GM12878 (cell line): ENCODE measurements around the gene WWOX. TPM values are rescaled to one million over a fixed set of nuclear protein-coding genes. Genes with fewer than 3 reads are reported as not detected.

ENCODE experiments used
- ATAC-seq: fragments of 200-7000 bp; cut with Tn5 transposase; 3 replicates; pipeline ENCODE4 v1.9.1; 2020; ENCODE audit warnings: mild to moderate bottlenecking, moderate library complexity
- BruUV-seq: library from RNA; stranded (reverse); fragments of 400-500 nt; replicated peaks from 2 replicates; lab custom pipeline; 2021; lab: Mats Ljungman, UMichigan
- CTCF ChIA-PET: fragments of 300-600 bp; sonication (Branson Sonifier 250); formaldehyde crosslinking; extraction: SDS; loops from one replicate; lab custom pipeline; 2021; ENCODE audit warnings: inconsistent platforms; lab: Yijun Ruan, JAX
- POLR2A ChIA-PET: fragments of 350-600 bp; formaldehyde crosslinking; extraction: SDS; loops from one replicate; lab custom pipeline; 2021; ENCODE audit warnings: inconsistent platforms; lab: Charles Lee
- RAD21 ChIA-PET: fragments of 300-600 bp; sonication (Branson Sonifier 250); formaldehyde crosslinking; loops from one replicate; lab custom pipeline; 2023; ENCODE audit warnings: antibody characterized with exemption; ENCODE audit not compliant: unreplicated experiment; lab: Charles Lee
- SMC1A ChIA-PET: fragments of 300-600 bp; sonication (Branson Sonifier 250); formaldehyde crosslinking; loops from one replicate; lab custom pipeline; 2023; ENCODE audit not compliant: unreplicated experiment, uncharacterized antibody; lab: Charles Lee
- DNase-seq: peaks from one replicate; pipeline ENCODE4 v3.0.0-alpha.2; 2011; ENCODE audit warnings: low read depth, low spot score
- FAIRE-seq: peaks from 3 replicates; lab custom pipeline; 2011; peaks lifted over from hg19 to GRCh38; lab: Jason Lieb, UNC
- H2AFZ ChIP-seq: 2 replicates; pipeline ENCODE4 v1.6.0; 2011; ENCODE audit warnings: low read depth, low read length, control low read depth; ENCODE audit not compliant: control insufficient read depth
- H3K27ac ChIP-seq: 2 replicates; pipeline ENCODE4 v1.5.1; 2011; ENCODE audit warnings: control low read depth; ENCODE audit not compliant: control insufficient read depth, insufficient read depth
- H3K27me3 ChIP-seq, 2 experiments: replicated peaks in 1 of 2; 2 replicates each; pipeline versions ENCODE4 v1.6.0 to v1.6.1; 2011; ENCODE audit warnings: low read length in 1 of 2; ENCODE audit not compliant: control insufficient read depth in 2 of 2, insufficient read depth in 2 of 2
- H3K36me3 ChIP-seq, 2 experiments: 2 replicates each; pipeline ENCODE4 v1.5.1; 2011; ENCODE audit warnings: low read length in 1 of 2; ENCODE audit not compliant: control insufficient read depth in 2 of 2, insufficient read depth in 2 of 2
- H3K4me1 ChIP-seq: 2 replicates; pipeline ENCODE4 v1.6.1; 2011; ENCODE audit warnings: mild to moderate bottlenecking, low read length, moderate library complexity, mixed read lengths; ENCODE audit not compliant: control insufficient read depth, insufficient read depth
- H3K4me2 ChIP-seq: 2 replicates; pipeline ENCODE4 v1.6.0; 2011; ENCODE audit warnings: control low read depth; ENCODE audit not compliant: control insufficient read depth, insufficient read depth
- H3K4me3 ChIP-seq: fragments of 200-600 bp; sonication (generic); 2 replicates; pipeline ENCODE4 v1.5.1; 2016
- H3K79me2 ChIP-seq: 2 replicates; pipeline ENCODE4 v1.6.0; 2011; ENCODE audit warnings: low read length; ENCODE audit not compliant: control insufficient read depth, insufficient read depth
- H3K9ac ChIP-seq: 2 replicates; pipeline ENCODE4 v1.8.0; 2011; ENCODE audit warnings: low read length, control low read depth, mixed read lengths; ENCODE audit not compliant: control insufficient read depth, insufficient read depth
- H3K9me3 ChIP-seq: replicated peaks from 3 replicates; pipeline ENCODE4 v1.5.1; 2011; ENCODE audit warnings: mild to moderate bottlenecking, low read length; ENCODE audit not compliant: control insufficient read depth, insufficient read depth
- H4K20me1 ChIP-seq: 2 replicates; pipeline ENCODE4 v1.6.0; 2011; ENCODE audit not compliant: control insufficient read depth, insufficient read depth
- NBN ChIP-seq: fragments of 450-650 bp; IDR thresholded peaks from 2 replicates; pipeline ENCODE4 v1.6.1; 2016
- SRF ChIP-seq, 2 experiments: IDR thresholded peaks; 2 replicates each; pipeline ENCODE4 v1.6.1; 2011; ENCODE audit warnings: low read depth in 2 of 2, low read length in 2 of 2, mild to moderate bottlenecking in 1 of 2, moderate library complexity in 1 of 2
- STAT1 ChIP-seq: fragments of 450-650 bp; conservative IDR thresholded peaks from 2 replicates; pipeline ENCODE4 v1.6.1; 2014; ENCODE audit warnings: antibody characterized with exemption, mild to moderate bottlenecking
- TAF1 ChIP-seq: IDR thresholded peaks from 2 replicates; pipeline ENCODE4 v1.6.1; 2011; ENCODE audit warnings: mild to moderate bottlenecking, low read depth, low read length, borderline replicate concordance
- ZNF207 ChIP-seq: fragments of 450-650 bp; IDR thresholded peaks from 2 replicates; pipeline ENCODE4 v1.6.1; 2014; ENCODE audit warnings: antibody characterized with exemption, mild to moderate bottlenecking, borderline replicate concordance
- ZNF274 ChIP-seq: IDR thresholded peaks from one replicate; pipeline ENCODE4 v1.8.0; 2011; ENCODE audit not compliant: insufficient read length, insufficient read depth
- ZSCAN29 ChIP-seq: fragments of 450-650 bp; IDR thresholded peaks from 2 replicates; pipeline ENCODE4 v1.6.1; 2017; ENCODE audit warnings: mild to moderate bottlenecking, moderate library complexity
- in situ Hi-C: fragments of 300-500 bp; cut with MboI; formaldehyde crosslinking; loops from 9 replicates; pipeline ENCODE4 v1.14.3; 2018; ENCODE audit warnings: mixed read lengths
- intact Hi-C: fragments of 100-400 bp; cut with micrococcal nuclease; formaldehyde crosslinking; loops from one replicate; pipeline ENCODE4 v1.14.2; 2022; ENCODE audit not compliant: unreplicated experiment
- polyA plus RNA-seq, 11 experiments: library from polyadenylated mRNA; depleted of rRNA in 4 of 11; unstranded in 6 of 11; stranded (reverse) in 5 of 11; fragments of >200 nt; fragmentation: Nextera tagmentation in 4 of 11; fragmentation: Illumina TruSeq in 1 of 11; extraction: Ambion mirVana in 4 of 11; extraction: Trizol in 1 of 11; gene quantifications; 1 replicate in 1 of 11; 2 replicates in 10 of 11; pipeline versions ENCODE4 v1.2.1 to v1.2.3, GENCODE V29; 2011 to 2016; ENCODE audit warnings: inconsistent platforms in 2 of 11, missing spikeins in 2 of 11, low read depth in 1 of 11
- total RNA-seq, 4 experiments: library from RNA; depleted of rRNA in 3 of 4; stranded (reverse); fragments of >200 nt in 3 of 4; fragmentation: Illumina TruSeq in 1 of 4; extraction: Trizol in 1 of 4; gene quantifications; 2 replicates each; pipeline versions ENCODE4 v1.2.1 to v1.2.3, GENCODE V29; 2013 to 2021
- TF ChIP-seq, protein P1 (sequence below): fragments of 450-650 bp; IDR thresholded peaks from 2 replicates; pipeline ENCODE4 v1.6.1; 2014; ENCODE audit warnings: mild to moderate bottlenecking
- TF ChIP-seq, protein P2 (sequence below): fragments of 450-650 bp; IDR thresholded peaks from 2 replicates; pipeline ENCODE4 v1.6.1; 2016; ENCODE audit warnings: mild to moderate bottlenecking
- TF ChIP-seq, protein P3 (sequence below): fragments of 450-650 bp; IDR thresholded peaks from 2 replicates; pipeline ENCODE4 v1.6.1; 2017; ENCODE audit warnings: mild to moderate bottlenecking, moderate library complexity
- TF ChIP-seq, protein P4 (sequence below), 3 experiments: IDR thresholded peaks in 2 of 3; conservative IDR thresholded peaks in 1 of 3; 2 replicates each; pipeline ENCODE4 v1.5.1; 2011; ENCODE audit warnings: low read depth in 3 of 3, low read length in 3 of 3, mild to moderate bottlenecking in 3 of 3, control low read depth in 2 of 3, moderate library complexity in 2 of 3, inconsistent platforms in 1 of 3, mixed read lengths in 1 of 3; ENCODE audit not compliant: control insufficient read depth in 2 of 3, insufficient read depth in 1 of 3; ENCODE audit errors: extremely low read depth in 1 of 3
- TF ChIP-seq, protein P5 (sequence below): fragments of 450-650 bp; IDR thresholded peaks from 2 replicates; pipeline ENCODE4 v1.6.1; 2016; ENCODE audit warnings: mild to moderate bottlenecking, moderate library complexity, borderline replicate concordance

Gene WWOX
- total and polyA plus RNA-seq, 10 of the 15 experiments (the other 5 are each of a cell fraction or from before 2014, with no cell fraction given) = 2.8 to 24.4 (median 17.8) TPM

DNA sequence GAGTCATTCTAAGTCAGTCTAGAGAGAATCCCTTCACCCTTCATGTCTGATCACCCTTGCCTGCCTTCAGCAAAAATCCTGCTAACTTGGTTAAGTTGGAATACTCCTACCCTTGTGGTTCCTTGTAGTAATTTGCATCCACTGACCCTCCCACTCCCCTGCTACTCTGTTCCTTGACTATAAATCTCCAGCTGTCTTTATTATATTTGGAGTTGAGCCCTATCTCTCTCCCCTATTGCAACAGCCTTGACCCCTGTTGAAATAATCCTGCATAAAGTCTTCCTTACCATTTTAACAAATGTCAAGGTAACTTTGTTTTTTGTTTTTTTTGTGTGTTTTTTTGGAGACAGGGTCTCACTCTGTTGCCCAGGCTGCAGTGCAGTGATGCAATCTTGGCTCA, 590.1 kb downstream of the WWOX start:
- SMC1A ChIA-PET = no interaction called here
- Histone ChIP-seq H3K27ac (no peak overlapping the region), H3K4me1 (no peaks in the 10 kb centered on the region), H2AFZ (no peak overlapping the region), H3K4me2 (no peak overlapping the region), H3K79me2 (no peaks in the 10 kb centered on the region), H3K4me3 (no peak overlapping the region), H3K9ac (no peak overlapping the region), H4K20me1 (no peaks in the 10 kb centered on the region), H3K9me3 (no peaks in the 10 kb centered on the region), H3K36me3 (no peaks in the 10 kb centered on the region), H3K27me3 (no peaks in the 10 kb centered on the region)
- no peak for TF ChIP-seq ZSCAN29
- TF ChIP-seq, protein P1, sequence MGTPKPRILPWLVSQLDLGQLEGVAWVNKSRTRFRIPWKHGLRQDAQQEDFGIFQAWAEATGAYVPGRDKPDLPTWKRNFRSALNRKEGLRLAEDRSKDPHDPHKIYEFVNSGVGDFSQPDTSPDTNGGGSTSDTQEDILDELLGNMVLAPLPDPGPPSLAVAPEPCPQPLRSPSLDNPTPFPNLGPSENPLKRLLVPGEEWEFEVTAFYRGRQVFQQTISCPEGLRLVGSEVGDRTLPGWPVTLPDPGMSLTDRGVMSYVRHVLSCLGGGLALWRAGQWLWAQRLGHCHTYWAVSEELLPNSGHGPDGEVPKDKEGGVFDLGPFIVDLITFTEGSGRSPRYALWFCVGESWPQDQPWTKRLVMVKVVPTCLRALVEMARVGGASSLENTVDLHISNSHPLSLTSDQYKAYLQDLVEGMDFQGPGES = no peak
- TF ChIP-seq, protein P2, sequence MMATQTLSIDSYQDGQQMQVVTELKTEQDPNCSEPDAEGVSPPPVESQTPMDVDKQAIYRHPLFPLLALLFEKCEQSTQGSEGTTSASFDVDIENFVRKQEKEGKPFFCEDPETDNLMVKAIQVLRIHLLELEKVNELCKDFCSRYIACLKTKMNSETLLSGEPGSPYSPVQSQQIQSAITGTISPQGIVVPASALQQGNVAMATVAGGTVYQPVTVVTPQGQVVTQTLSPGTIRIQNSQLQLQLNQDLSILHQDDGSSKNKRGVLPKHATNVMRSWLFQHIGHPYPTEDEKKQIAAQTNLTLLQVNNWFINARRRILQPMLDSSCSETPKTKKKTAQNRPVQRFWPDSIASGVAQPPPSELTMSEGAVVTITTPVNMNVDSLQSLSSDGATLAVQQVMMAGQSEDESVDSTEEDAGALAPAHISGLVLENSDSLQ = no peak
- TF ChIP-seq, protein P3, sequence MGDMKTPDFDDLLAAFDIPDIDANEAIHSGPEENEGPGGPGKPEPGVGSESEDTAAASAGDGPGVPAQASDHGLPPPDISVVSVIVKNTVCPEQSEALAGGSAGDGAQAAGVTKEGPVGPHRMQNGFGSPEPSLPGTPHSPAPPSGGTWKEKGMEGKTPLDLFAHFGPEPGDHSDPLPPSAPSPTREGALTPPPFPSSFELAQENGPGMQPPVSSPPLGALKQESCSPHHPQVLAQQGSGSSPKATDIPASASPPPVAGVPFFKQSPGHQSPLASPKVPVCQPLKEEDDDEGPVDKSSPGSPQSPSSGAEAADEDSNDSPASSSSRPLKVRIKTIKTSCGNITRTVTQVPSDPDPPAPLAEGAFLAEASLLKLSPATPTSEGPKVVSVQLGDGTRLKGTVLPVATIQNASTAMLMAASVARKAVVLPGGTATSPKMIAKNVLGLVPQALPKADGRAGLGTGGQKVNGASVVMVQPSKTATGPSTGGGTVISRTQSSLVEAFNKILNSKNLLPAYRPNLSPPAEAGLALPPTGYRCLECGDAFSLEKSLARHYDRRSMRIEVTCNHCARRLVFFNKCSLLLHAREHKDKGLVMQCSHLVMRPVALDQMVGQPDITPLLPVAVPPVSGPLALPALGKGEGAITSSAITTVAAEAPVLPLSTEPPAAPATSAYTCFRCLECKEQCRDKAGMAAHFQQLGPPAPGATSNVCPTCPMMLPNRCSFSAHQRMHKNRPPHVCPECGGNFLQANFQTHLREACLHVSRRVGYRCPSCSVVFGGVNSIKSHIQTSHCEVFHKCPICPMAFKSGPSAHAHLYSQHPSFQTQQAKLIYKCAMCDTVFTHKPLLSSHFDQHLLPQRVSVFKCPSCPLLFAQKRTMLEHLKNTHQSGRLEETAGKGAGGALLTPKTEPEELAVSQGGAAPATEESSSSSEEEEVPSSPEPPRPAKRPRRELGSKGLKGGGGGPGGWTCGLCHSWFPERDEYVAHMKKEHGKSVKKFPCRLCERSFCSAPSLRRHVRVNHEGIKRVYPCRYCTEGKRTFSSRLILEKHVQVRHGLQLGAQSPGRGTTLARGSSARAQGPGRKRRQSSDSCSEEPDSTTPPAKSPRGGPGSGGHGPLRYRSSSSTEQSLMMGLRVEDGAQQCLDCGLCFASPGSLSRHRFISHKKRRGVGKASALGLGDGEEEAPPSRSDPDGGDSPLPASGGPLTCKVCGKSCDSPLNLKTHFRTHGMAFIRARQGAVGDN = no peak
- no peak for TF ChIP-seq ZNF274
- TF ChIP-seq, protein P4, sequence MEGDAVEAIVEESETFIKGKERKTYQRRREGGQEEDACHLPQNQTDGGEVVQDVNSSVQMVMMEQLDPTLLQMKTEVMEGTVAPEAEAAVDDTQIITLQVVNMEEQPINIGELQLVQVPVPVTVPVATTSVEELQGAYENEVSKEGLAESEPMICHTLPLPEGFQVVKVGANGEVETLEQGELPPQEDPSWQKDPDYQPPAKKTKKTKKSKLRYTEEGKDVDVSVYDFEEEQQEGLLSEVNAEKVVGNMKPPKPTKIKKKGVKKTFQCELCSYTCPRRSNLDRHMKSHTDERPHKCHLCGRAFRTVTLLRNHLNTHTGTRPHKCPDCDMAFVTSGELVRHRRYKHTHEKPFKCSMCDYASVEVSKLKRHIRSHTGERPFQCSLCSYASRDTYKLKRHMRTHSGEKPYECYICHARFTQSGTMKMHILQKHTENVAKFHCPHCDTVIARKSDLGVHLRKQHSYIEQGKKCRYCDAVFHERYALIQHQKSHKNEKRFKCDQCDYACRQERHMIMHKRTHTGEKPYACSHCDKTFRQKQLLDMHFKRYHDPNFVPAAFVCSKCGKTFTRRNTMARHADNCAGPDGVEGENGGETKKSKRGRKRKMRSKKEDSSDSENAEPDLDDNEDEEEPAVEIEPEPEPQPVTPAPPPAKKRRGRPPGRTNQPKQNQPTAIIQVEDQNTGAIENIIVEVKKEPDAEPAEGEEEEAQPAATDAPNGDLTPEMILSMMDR (IDR thresholded peaks at IDR 0.05 in 2 of 3, conservative IDR thresholded peaks at IDR 0.05 in 1 of 3; ENCODE audit: control insufficient read depth in 2 of 3, extremely low read depth in 1 of 3, insufficient read depth in 1 of 3, low read depth in 3 of 3, low read length in 3 of 3) = no peak
- TF ChIP-seq TAF1 = no peak
- no peak for TF ChIP-seq ZNF207
- TF ChIP-seq, protein P5, sequence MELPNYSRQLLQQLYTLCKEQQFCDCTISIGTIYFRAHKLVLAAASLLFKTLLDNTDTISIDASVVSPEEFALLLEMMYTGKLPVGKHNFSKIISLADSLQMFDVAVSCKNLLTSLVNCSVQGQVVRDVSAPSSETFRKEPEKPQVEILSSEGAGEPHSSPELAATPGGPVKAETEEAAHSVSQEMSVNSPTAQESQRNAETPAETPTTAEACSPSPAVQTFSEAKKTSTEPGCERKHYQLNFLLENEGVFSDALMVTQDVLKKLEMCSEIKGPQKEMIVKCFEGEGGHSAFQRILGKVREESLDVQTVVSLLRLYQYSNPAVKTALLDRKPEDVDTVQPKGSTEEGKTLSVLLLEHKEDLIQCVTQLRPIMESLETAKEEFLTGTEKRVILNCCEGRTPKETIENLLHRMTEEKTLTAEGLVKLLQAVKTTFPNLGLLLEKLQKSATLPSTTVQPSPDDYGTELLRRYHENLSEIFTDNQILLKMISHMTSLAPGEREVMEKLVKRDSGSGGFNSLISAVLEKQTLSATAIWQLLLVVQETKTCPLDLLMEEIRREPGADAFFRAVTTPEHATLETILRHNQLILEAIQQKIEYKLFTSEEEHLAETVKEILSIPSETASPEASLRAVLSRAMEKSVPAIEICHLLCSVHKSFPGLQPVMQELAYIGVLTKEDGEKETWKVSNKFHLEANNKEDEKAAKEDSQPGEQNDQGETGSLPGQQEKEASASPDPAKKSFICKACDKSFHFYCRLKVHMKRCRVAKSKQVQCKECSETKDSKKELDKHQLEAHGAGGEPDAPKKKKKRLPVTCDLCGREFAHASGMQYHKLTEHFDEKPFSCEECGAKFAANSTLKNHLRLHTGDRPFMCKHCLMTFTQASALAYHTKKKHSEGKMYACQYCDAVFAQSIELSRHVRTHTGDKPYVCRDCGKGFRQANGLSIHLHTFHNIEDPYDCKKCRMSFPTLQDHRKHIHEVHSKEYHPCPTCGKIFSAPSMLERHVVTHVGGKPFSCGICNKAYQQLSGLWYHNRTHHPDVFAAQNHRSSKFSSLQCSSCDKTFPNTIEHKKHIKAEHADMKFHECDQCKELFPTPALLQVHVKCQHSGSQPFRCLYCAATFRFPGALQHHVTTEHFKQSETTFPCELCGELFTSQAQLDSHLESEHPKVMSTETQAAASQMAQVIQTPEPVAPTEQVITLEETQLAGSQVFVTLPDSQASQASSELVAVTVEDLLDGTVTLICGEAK = no peak
- TF ChIP-seq SRF (IDR thresholded peaks at IDR 0.05; ENCODE audit: low read depth in 2 of 2, low read length in 2 of 2) = no peak
- no peak for TF ChIP-seq STAT1
- TF ChIP-seq NBN = no peak
- BruUV-seq = no TSS peak
- in situ Hi-C loops (no loop called here), intact Hi-C loops (no loop called here)
- no peak for FAIRE-seq
- POLR2A ChIA-PET = no interaction called here
- no peak for ATAC-seq
- CTCF ChIA-PET = interaction anchor here (0.5 kb wide), 1 partner anchor 571 kb away, joined by 3 read pairs; no protein-coding TSS in a partner anchor
- RAD21 ChIA-PET = no interaction called here
- DNase-seq = no peak
